HG02571 (cell line): Measurements from ENCODE around the gene DES.

ENCODE experiments used
- ATAC-seq: cut with Tn5 transposase; IDR thresholded peaks from one replicate; pipeline ENCODE4 v1.9.1; 2021; ENCODE audit warnings: mild to moderate bottlenecking, moderate library complexity; ENCODE audit not compliant: unreplicated experiment

The DES gene

GRCh38 chr2:219471476-219472371 lies 53.5 kb downstream of the DES start:
- ATAC-seq = no peak

GRCh38 chr2:219472629-219473187 lies 54.5 kb downstream of the DES start:
- ATAC-seq = no peak

- no peak for ATAC-seq
Measured at GRCh38 chr2:219473511-219473910, 55.3 kb downstream of the DES start.

GRCh38 chr2:219474285-219475060 lies 56.3 kb downstream of the DES start:
- ATAC-seq = no peak

GRCh38 chr2:219475278-219475677 lies 57.1 kb downstream of the DES start:
- ATAC-seq = no peak

- ATAC-seq = no peak
Measured at GRCh38 chr2:219475697-219476651, 57.8 kb downstream of the DES start.
